Retinal pigment epithelial cell (primary cell): Measurements from ENCODE around the gene DIS3L2.

Experiments used
- DNase-seq: peaks from one replicate; pipeline ENCODE4 v3.0.0-alpha.2; 2010; ENCODE audit warnings: low read depth
- H3K4me3 ChIP-seq: 2 replicates; pipeline ENCODE4 v1.5.1; 2011; ENCODE audit warnings: mild to moderate bottlenecking, low read length, control low read depth, moderate library complexity
- TF ChIP-seq, protein P1 (sequence below): conservative IDR thresholded peaks from 2 replicates; pipeline ENCODE4 v1.5.1; 2011; ENCODE audit warnings: low read depth, low read length, control low read depth, inconsistent platforms

Gene DIS3L2

DNA sequence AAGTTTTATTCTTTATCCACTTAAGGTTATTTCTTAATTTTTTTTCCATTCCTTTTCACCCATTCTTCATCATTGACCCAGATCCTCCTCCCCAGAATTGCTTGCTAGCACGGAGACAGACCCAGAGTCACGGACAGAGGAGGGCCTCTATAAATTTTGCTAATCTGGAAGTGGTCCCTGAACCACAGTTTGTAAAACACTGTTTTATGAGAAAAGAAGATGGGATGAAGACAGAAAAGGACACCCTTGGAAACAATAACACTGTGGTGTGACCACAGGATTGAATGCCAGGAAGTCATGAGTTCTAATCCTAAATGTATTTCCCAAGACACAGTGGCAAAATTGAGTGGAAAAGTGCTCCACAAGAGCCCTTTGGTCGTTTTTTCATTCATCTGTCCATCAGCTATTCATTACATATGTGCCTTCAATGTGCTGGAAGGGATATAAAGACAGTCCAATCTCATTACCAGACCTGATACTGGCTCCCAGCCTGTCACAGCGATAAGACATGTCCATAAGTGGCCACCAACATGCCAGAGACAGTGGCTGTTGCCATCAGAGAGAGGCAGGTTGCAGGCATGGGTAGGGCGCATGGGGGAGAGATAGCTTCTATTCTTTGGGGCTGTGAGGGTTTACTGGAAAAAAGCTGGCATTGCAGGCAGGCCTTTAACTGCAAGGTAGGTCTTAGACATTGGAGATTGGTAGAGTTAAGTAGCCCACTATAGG, 241.8 kb downstream of the DIS3L2 start:
- H3K4me3 ChIP-seq = no peak overlapping the region
- TF ChIP-seq, protein P1, sequence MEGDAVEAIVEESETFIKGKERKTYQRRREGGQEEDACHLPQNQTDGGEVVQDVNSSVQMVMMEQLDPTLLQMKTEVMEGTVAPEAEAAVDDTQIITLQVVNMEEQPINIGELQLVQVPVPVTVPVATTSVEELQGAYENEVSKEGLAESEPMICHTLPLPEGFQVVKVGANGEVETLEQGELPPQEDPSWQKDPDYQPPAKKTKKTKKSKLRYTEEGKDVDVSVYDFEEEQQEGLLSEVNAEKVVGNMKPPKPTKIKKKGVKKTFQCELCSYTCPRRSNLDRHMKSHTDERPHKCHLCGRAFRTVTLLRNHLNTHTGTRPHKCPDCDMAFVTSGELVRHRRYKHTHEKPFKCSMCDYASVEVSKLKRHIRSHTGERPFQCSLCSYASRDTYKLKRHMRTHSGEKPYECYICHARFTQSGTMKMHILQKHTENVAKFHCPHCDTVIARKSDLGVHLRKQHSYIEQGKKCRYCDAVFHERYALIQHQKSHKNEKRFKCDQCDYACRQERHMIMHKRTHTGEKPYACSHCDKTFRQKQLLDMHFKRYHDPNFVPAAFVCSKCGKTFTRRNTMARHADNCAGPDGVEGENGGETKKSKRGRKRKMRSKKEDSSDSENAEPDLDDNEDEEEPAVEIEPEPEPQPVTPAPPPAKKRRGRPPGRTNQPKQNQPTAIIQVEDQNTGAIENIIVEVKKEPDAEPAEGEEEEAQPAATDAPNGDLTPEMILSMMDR = no peak
- no peak for DNase-seq

DNA sequence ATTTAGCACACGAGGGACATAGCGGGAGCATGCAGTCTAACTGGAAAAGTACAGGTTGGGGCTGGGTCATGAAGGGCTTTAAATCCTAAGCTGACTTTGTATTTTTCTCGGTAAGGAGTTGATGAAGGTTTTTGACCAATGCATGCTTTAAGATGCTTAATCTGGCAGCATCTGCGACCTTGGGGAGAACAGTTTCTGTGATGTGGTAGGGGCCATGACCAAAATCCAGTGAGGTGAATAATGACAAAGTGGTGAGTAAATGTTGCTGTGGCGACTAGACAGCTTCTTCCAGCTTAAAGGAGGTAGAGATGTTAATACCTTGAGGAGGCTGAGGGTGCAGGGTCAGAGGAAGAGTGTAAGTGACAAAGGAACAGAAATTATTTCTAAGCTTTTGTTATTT, 242.4 kb downstream of the DIS3L2 start:
- H3K4me3 ChIP-seq = no peak overlapping the region
- TF ChIP-seq, protein P1 = no peak
- DNase-seq = peak; percentile 12

DNA sequence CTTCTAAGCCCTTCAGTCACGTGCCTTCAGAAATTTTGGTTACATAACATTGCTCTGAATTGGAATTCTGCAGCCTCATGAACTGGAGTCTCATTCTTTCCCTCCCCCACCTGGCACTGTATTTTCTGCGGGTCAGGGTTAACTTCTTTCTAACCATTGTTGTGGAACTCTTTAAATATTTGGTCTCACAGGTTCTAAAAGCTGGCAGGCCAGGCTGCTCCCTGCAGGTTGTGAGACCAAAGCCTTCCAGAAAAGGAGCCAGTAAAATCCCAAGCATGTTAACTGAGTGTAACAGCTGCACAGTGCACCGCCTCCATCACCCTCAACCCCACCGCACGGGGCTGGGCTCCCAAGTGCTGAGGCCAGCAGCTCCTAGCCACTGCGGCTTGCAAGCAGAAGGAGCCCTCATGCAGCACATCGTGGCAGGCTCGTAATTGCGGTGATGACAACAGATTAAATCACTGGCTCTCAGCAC, 243.0 kb downstream of the DIS3L2 start:
- H3K4me3 ChIP-seq = no peak overlapping the region
- TF ChIP-seq, protein P1 = no peak
- DNase-seq = peak; percentile 26

DNA sequence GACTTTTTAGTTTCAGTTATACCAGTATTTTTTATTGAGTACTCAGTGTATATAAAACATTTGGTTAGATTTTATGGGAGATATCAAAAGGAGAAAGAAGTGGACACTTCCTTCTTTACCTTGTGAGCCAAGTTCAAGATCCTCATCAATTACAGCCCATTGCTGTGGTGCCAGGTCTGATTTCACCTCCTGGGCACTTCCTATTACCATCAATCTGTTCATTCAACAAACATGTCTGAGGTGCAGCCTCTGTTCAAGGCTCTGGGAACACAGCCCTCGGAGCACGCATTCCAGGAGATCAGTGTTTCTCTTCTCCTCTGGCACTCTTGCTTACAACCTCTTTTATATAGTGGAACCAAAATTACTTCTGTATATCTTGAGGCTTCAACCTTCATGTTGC, 245.7 kb downstream of the DIS3L2 start:
- TF ChIP-seq, protein P1 = no peak
- DNase-seq = no peak
- H3K4me3 ChIP-seq = no peak overlapping the region

DNA sequence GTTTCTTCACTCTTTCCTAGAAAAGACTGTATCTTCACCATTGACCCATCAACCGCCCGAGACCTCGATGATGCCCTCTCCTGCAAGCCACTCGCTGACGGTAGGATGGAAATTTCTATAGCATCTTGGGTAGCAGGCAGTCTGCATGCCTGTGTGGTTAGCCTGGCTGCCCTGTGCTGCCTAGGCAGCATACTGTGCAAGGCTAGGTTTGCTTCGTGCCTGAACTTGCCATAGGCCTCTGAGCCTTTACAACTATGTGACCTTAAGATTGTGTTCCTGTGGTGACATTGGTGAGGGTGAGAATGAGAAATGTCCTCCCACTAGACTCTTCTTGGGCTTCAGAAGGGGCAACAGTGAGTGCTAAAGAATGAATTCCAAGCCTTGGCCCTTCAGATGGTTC, 248.8 kb downstream of the DIS3L2 start:
- TF ChIP-seq, protein P1 = no peak
- no peak for DNase-seq

DNA sequence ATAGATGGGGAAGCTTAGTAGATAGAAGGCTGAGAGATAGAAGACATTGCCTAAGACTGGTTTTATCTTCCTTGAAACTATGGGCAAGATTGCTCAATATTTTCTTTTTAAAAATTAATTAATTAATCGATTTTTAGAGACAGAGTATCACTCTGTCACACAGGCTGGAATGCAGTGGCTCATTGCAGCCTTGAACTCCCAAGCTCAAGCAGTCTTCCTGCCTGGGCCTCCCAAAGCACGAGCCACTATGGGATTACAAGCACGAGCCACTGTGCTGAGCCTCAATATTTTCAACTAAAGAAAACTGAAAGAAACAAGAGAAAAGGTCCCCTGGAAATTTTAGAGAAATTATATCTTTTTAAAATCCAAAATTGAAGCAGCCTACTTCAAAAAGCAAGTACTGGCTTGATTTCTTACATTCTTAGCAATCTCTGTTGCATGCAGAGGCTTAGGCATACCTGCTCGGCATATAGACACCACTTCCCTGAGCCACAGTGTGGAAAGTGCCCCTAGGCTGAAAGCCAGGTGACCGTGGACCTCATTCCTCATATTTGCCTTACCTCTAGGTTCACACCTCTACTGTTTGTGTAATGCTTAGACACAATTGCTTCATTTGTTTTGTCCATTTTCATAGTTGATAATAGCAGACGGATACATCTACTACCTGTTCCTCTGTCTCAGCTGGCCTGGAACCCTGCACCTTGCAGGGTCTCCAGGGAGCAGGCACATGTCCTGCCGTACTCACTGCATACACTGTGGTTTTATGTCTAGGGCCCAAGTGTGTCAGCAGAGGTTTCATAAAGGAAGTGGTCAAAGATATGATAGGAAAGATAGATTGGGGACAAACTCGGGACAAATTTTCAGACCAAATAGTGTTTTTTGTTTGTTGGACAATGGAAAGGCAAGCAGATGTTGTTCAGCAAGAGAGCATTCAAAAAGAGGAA, 250.5 kb downstream of the DIS3L2 start:
- no peak overlapping the region for H3K4me3 ChIP-seq
- no peak for DNase-seq
- TF ChIP-seq, protein P1 = no peak

More for the DNA sequence above, 248.8 kb downstream of the DIS3L2 start:
- H3K4me3 ChIP-seq = no peak overlapping the region
